Bronchial epithelial cell (primary cell): ENCODE data around the gene PDE11A. TPM values are rescaled to one million over a fixed set of nuclear protein-coding genes. Genes with fewer than 3 reads are reported as not detected.
"Not testable (repeated sequence)": the region's sequence is repeated elsewhere in the genome, so short reads cannot be mapped to it uniquely, and the experiment has no call there.

ENCODE experiments used
- DNase-seq: peaks from one replicate; pipeline ENCODE4 v3.0.0-alpha.2; 2010; ENCODE audit warnings: low read depth
- FAIRE-seq: peaks from 2 replicates; lab custom pipeline; 2011; peaks lifted over from hg19 to GRCh38; lab: Jason Lieb, UNC
- H3K27me3 ChIP-seq: 2 replicates; pipeline ENCODE4 v1.5.1; 2011; ENCODE audit warnings: low read length; ENCODE audit not compliant: control insufficient read depth, insufficient read depth
- H3K36me3 ChIP-seq: 2 replicates; pipeline ENCODE4 v1.5.1; 2011; ENCODE audit warnings: low read length; ENCODE audit not compliant: control insufficient read depth, insufficient read depth
- H3K4me3 ChIP-seq: 2 replicates; pipeline ENCODE4 v1.5.1; 2011; ENCODE audit warnings: mild to moderate bottlenecking, low read depth, low read length, control low read depth
- CTCF ChIP-seq: IDR thresholded peaks from 2 replicates; pipeline ENCODE4 v1.5.1; 2011; ENCODE audit warnings: mild to moderate bottlenecking, moderate library complexity, low read length, control low read depth, inconsistent platforms; ENCODE audit not compliant: insufficient read depth, severe bottlenecking
- total RNA-seq: library from RNA; depleted of rRNA; stranded (reverse); fragments of >200 nt; gene quantifications from 2 replicates; pipeline ENCODE4 v1.2.1, GENCODE V29; 2014

Gene PDE11A
- total RNA-seq, 1 donor from 2014 or later = not detected

- DNase-seq = no peak
- Histone ChIP-seq H3K36me3 (no peaks in the 10 kb centered on the region), H3K27me3 (peaks cover 2% of the 10 kb centered on the region), H3K4me3 (no peak overlapping the region)
- FAIRE-seq = no peak
- no peak for TF ChIP-seq CTCF
Measured at GRCh38 chr2:178066324-178066723, 6.3 kb downstream of the PDE11A start.

GRCh38 chr2:178059681-178060080, 12.9 kb downstream of the PDE11A start:
- no peak for TF ChIP-seq CTCF
- no peak for FAIRE-seq
- DNase-seq = no peak
- Histone ChIP-seq H3K36me3 (no peaks in the 10 kb centered on the region), H3K4me3 (no peak overlapping the region), H3K27me3 (no peaks in the 10 kb centered on the region)

- H3K36me3 ChIP-seq = no peaks in the 10 kb centered on the region
- no peak overlapping the region for H3K4me3 ChIP-seq
- DNase-seq = no peak
- FAIRE-seq = no peak
- no peak for TF ChIP-seq CTCF
- no peaks in the 10 kb centered on the region for H3K27me3 ChIP-seq
Measured at GRCh38 chr2:178059111-178059510, 13.5 kb downstream of the PDE11A start.

GRCh38 chr2:178057179-178057680, 15.3 kb downstream of the PDE11A start:
- no peaks in the 10 kb centered on the region for H3K27me3 ChIP-seq
- DNase-seq (no peak), FAIRE-seq (no peak)
- TF ChIP-seq CTCF = no peak
- H3K4me3 ChIP-seq = no peak overlapping the region
- H3K36me3 ChIP-seq = no peaks in the 10 kb centered on the region

GRCh38 chr2:178056345-178056744, 16.2 kb downstream of the PDE11A start:
- no peak for TF ChIP-seq CTCF
- H3K4me3 ChIP-seq = no peak overlapping the region
- no peak for FAIRE-seq
- no peaks in the 10 kb centered on the region for H3K36me3 ChIP-seq
- DNase-seq = no peak
- no peaks in the 10 kb centered on the region for H3K27me3 ChIP-seq

GRCh38 chr2:178051257-178051656, 21.3 kb downstream of the PDE11A start:
- not testable (repeated sequence) for DNase-seq, H3K4me3 ChIP-seq, FAIRE-seq, H3K36me3 ChIP-seq, H3K27me3 ChIP-seq
